OCI-M1 (cell line): ENCODE data around the gene MTMR2.

ENCODE experiments used
- DNase-seq: peaks from one replicate; lab custom pipeline; 2025; lab: John Stamatoyannopoulos, UW

The MTMR2 gene

GRCh38 chr11:95923728-95924413, at the start of gene MTMR2:
Gene MTMR2 (minus strand): TSS chr11:95924107. CDS start chr11:95923954, 153 bp downstream.
- DNase-seq = peak; percentile 75

GRCh38 chr11:95972060-95972459, 48.2 kb upstream of the MTMR2 start:
- no peak for DNase-seq

DNA sequence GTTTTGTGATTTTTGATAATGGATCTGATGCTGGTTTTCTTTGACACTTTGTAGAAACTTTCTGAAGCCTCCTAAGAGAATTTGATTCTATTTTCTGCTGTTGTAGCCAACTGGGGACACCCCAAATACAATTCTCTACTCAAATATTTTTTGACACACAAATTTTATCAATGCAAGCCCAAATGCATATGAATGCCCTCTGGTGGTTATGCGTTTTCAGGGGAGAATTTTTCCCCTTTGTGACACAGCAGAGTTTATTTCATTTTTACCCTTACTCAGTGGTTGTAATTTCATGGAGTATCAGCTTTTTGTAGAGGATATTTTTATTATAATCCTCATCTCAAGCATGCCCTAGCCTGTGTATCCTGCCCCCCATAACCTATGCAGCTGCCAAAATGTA, 44.7 kb upstream of the MTMR2 start:
- peak; percentile 47 for DNase-seq

DNA sequence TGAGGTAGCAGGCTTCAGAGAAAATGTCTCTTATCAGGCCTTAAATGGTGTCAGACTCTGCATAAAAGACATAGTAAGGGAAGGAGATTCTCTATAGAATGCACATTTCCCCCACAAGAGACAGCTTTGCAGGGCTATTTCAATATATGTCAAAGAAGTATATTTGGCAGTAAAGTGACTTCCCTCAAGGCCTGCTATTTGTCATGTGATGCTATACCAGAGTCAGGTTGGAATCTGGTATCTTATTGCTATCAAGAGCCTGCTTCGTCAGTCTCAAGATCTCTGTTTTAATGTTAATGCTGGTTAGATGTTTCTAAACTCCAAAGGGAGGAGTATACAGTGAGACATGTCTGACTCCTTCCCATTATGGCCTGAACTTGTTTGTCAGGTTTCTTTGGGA, 40.4 kb upstream of the MTMR2 start:
- peak; percentile 25 for DNase-seq

GRCh38 chr11:95961758-95962157, 37.9 kb upstream of the MTMR2 start:
- DNase-seq = no peak

- no peak for DNase-seq
These were observed 27.0 kb upstream of the MTMR2 start for GRCh38 chr11:95950905-95951304.

GRCh38 chr11:95948637-95949036, 24.7 kb upstream of the MTMR2 start:
- DNase-seq = no peak

DNA sequence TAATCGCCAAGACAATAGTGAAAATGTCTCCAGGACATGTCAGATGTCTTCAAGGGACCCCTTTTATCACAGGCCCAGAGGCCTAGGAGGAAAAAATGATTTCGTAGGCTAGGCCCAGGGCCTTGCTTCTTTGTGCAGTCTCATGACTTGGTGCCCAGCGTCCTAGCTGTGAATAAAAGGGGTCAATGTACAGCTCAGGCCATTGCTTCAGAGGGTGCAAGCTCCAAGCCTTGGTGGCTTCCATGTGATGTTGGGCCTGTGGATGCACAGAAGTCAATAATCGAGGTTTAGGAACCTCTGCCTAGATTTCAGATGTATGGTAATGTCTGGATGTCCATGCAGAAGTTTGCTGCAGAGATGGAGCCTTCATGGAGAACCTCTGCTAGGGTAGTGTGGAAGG, 20.7 kb upstream of the MTMR2 start:
- no peak for DNase-seq

DNA sequence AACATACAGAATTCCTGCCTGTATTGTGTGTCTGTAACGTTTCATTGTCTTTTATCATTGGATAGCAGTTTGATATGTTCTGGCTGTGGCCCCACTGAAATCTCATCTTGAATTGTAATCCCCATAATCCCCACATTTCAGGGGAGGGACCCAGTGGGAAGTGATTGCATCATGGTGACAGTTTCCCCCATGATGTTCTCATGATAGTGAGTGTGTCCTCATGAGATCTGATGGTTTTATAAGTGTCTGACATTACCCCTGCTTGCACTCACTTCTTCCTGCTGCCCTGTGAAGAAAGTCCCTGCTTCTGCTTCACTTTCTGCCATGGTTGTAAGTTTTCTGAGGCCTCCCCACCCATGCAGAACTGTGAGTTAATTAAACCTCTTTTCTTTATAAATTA, 19.6 kb upstream of the MTMR2 start:
- no peak for DNase-seq

GRCh38 chr11:95939091-95939490, 15.2 kb upstream of the MTMR2 start:
- no peak for DNase-seq

GRCh38 chr11:95937358-95937757, 13.5 kb upstream of the MTMR2 start:
- DNase-seq = peak; percentile 62

DNA sequence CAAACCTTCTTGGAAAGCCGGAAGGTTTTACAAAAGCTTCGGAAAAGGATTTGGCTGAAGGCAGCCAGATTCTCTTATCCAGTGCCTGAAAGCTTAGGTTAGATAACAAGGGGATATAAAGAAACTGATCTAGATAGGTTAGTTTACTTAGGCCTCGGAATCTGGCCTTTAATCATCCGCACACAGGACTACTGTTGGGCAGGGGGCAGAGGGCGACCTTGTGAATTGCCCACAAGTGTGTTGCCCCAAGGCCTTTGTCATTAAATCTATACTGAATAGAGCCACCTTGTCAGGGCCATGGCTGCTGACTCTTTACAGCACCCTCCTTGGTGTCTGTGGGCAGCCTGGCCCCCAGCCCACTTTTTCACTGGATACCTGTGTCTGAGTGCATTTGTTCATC, 9.7 kb upstream of the MTMR2 start:
- no peak for DNase-seq

- no peak for DNase-seq
These were observed 8.0 kb upstream of the MTMR2 start for GRCh38 chr11:95931916-95932315.

GRCh38 chr11:95930948-95931347, 7.0 kb upstream of the MTMR2 start:
- DNase-seq = no peak

GRCh38 chr11:95926726-95927125, 2.8 kb upstream of the MTMR2 start:
- DNase-seq = no peak

DNA sequence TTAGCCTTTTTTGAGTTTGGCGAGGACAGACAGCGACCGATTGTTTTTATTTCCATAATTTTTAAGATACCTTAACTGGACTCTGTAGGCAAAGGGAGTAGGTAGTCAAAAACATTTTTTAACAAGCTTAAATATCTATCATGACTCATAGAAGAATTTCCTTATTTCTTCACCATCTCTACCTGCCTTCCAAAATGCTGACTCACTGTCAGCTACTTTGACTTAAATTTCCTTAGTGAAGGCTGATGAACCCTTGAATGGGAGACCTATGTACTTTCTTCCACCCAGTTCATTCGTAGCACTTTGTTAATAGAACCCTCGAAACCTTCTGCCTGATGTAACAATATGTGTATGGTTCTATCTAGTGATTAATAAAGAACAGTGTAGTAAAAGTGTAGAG, 1.1 kb upstream of the MTMR2 start:
- DNase-seq = peak; percentile 15

DNA sequence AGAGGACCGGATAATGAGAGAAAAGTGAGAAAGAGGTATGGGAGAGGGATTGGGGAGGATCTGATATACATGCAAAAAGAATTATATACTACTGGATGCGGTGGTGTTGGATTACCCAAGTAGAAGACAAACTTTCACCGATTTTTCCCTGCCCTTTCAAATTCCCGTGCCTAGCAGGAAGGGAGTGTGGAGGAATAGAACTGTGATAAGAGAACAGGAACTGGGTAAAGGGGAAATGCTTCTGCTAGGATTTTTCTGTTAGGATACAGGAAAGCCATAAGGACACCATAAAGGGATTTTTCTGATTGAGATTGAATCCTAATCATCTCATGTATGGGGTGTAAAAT, 480 bp upstream of the MTMR2 start:
- peak; percentile 62 for DNase-seq

GRCh38 chr11:95923439-95923727, 524 bp downstream of the MTMR2 start:
- DNase-seq = peak; percentile 66

DNA sequence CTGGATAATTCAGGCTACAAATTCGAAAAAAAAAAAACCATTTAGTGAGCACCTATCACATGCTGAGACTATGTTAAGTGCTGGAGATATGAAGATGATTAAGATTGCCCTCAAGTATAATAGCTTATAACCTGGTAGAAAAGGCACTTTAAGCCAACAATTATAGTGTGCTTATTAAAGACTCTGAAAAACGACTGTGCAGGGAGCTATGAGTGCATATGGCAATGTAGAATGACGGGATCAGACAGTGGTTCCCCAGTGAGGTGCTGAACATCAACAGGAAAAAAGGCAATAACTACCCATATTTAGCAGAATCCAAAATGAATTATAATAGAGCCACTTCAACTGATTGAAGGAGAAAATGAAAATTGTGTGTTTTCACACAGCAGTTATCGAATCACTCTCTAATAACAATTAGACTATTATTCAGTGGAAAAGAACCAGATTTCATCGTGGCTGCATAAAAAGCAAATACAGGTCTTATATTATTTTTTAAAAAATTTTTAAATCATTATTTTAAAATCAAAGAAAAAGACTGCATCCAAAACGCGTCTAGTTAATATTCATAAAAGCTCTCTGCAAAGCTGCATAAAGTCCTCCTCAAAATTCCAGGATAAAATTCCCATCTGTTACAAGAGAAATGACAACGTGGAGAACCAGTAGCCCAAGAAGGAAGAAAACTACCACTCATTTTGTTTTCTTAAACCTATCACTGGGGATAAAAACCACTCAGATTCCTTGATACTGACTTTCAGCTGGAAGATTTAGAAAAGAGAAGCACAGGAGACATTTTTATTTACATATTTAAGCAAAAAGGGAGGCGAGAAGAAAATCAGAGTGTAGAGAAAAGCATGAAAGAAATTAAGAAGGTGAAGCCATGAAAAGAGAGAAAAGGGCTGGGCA, 1.1 kb downstream of the MTMR2 start:
- peak; percentile 56 for DNase-seq

GRCh38 chr11:95922099-95922498, 1.8 kb downstream of the MTMR2 start:
- peak; percentile 56 for DNase-seq

- peak; percentile 4 for DNase-seq
These were observed 3.3 kb downstream of the MTMR2 start for GRCh38 chr11:95920460-95921105.

DNA sequence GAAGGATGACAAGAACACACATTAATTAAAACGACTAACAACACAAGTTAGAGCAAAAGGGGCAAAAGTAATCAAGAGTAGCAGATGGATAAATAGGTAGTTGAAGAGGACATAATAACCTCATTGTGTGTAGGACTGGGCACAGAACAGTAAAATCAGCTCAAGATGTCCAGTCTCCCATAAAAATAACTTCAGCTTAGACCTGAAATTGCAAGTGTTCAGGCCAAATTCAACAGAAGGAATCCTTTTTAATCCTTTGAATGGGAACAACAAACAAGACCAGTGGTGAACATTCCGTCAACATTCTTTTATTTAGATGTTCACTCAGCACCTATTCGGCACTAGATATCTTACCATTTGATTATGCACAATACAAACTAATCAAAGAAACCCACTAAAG, 4.4 kb downstream of the MTMR2 start:
- no peak for DNase-seq

- no peak for DNase-seq
These were observed 5.2 kb downstream of the MTMR2 start for GRCh38 chr11:95918720-95919119.
